Raji (cell line): ENCODE data around the gene INTS12.
A peak's percentile ranks its signal among the peaks of the same experiment; 100 is the strongest.

Experiments used
- POLR2A ChIP-seq: IDR thresholded peaks from 2 replicates; pipeline ENCODE4 v1.6.1; 2011; ENCODE audit warnings: low read depth, low read length, control low read depth; ENCODE audit not compliant: insufficient read depth

Gene INTS12

GRCh38 chr4:105708181-105709080 lies at the start of gene INTS12, which contains the start of gene GSTCD:
Gene INTS12 (minus strand): TSS chr4:105708689. CDS start chr4:105700005, 8,684 bp downstream.
Gene GSTCD (plus strand): TSS chr4:105708784. CDS start chr4:105717614, 8,830 bp downstream.
- TF ChIP-seq POLR2A = peak; percentile 89

- TF ChIP-seq POLR2A = no peak
Observed at GRCh38 chr4:105755375-105755774, 46.9 kb upstream of the INTS12 start.

GRCh38 chr4:105753361-105753760 lies 44.9 kb upstream of the INTS12 start:
- TF ChIP-seq POLR2A = no peak

GRCh38 chr4:105751718-105752299 lies 43.3 kb upstream of the INTS12 start:
- TF ChIP-seq POLR2A = no peak

- no peak for TF ChIP-seq POLR2A
Observed at GRCh38 chr4:105748222-105748621, 39.7 kb upstream of the INTS12 start.

GRCh38 chr4:105741548-105741947 lies 33.1 kb upstream of the INTS12 start:
- no peak for TF ChIP-seq POLR2A

GRCh38 chr4:105725623-105726022 lies 17.1 kb upstream of the INTS12 start:
- TF ChIP-seq POLR2A = no peak

GRCh38 chr4:105719204-105719603 lies 10.7 kb upstream of the INTS12 start:
- TF ChIP-seq POLR2A = no peak

GRCh38 chr4:105715692-105716278 lies 7.3 kb upstream of the INTS12 start:
- TF ChIP-seq POLR2A = no peak

GRCh38 chr4:105714932-105715331 lies 6.4 kb upstream of the INTS12 start:
- TF ChIP-seq POLR2A = no peak

- TF ChIP-seq POLR2A = no peak
Observed at GRCh38 chr4:105714071-105714521, 5.6 kb upstream of the INTS12 start.

GRCh38 chr4:105712766-105713165 lies 4.3 kb upstream of the INTS12 start:
- no peak for TF ChIP-seq POLR2A

GRCh38 chr4:105710678-105711077 lies 2.2 kb upstream of the INTS12 start:
- TF ChIP-seq POLR2A = no peak

GRCh38 chr4:105710012-105710600 lies 1.6 kb upstream of the INTS12 start:
- no peak for TF ChIP-seq POLR2A

GRCh38 chr4:105709081-105709450 lies 577 bp upstream of the INTS12 start:
- TF ChIP-seq POLR2A = no peak
